ENCODE measurements around the gene MYH13.

The MYH13 gene

GRCh38 chr17:10261098-10261497 is 111.7 kb downstream of the MYH13 start:
- DNase-seq (ENCODE audit: low read depth in 1 of 2, low spot score in 1 of 2) = no peak

GRCh38 chr17:10251212-10251948 is 121.4 kb downstream of the MYH13 start:
- no peak for DNase-seq (ENCODE audit: low read depth in 1 of 2, low spot score in 1 of 2)
